ENCODE results near the gene TTI1. TPM values are rescaled to one million over a fixed set of nuclear protein-coding genes. Genes with fewer than 3 reads are reported as not detected.

TTI1 gene
- total RNA-seq, 1 experiment from 2014 or later, result 26.9 TPM

GRCh38 chr20:38065764-38066375, 32.6 kb upstream of the TTI1 start:
- H3K36me3 ChIP-seq (ENCODE audit: control insufficient read depth in 1 of 2, insufficient read depth in 2 of 2, low read length in 2 of 2), result peaks cover 40 to 46% of the 10 kb centered on the region in 2 experiments
- H3K9ac ChIP-seq (ENCODE audit: low read length), result no peak overlapping the region
- ATAC-seq (no peak), DNase-seq (ENCODE audit: low read depth, low spot score) (no peak)
- no peak overlapping the region for H3K4me3 ChIP-seq (replicated peaks in 1 of 2; ENCODE audit: low read depth in 1 of 2, low read length in 2 of 2)
- CTCF ChIA-PET, result no interaction called here
- H3K79me2 ChIP-seq (ENCODE audit: insufficient read depth, low read length), result no peaks in the 10 kb centered on the region
- no peaks in the 10 kb centered on the region for H3K9me2 ChIP-seq (ENCODE audit: insufficient read depth)
- no peak for TF ChIP-seq ZBTB33 (IDR thresholded peaks at IDR 0.05; ENCODE audit: extremely low read depth, insufficient replicate concordance, low read length)
- no peak for TF ChIP-seq ZNF274 (IDR thresholded peaks at IDR 0.05; ENCODE audit: low read depth, low read length)
- TF ChIP-seq RAD21 (IDR thresholded peaks at IDR 0.05; ENCODE audit: low read depth), result no peak
- no peak for TF ChIP-seq CTCF (IDR thresholded peaks at IDR 0.05 in 2 of 3, conservative IDR thresholded peaks at IDR 0.05 in 1 of 3; ENCODE audit: borderline replicate concordance in 1 of 3, insufficient read depth in 1 of 3, low read depth in 2 of 3, low read length in 2 of 3)
- no peak for TF ChIP-seq REST (IDR thresholded peaks at IDR 0.05; ENCODE audit: low read depth)
- TF ChIP-seq ZFX (IDR thresholded peaks at IDR 0.05), result no peak
- no peak for TF ChIP-seq ELF1 (IDR thresholded peaks at IDR 0.05; ENCODE audit: borderline replicate concordance, low read depth)
- no peak for TF ChIP-seq POLR2A (IDR thresholded peaks at IDR 0.05; ENCODE audit: borderline replicate concordance, extremely low read depth, insufficient read depth, insufficient read length)
- no peak for TF ChIP-seq CBX3 (IDR thresholded peaks at IDR 0.05; ENCODE audit: low read depth)
- TF ChIP-seq CEBPB (IDR thresholded peaks at IDR 0.05; ENCODE audit: low read depth), result no peak
- no peak for TF ChIP-seq EZH2 (IDR thresholded peaks at IDR 0.05)
- no peak for TF ChIP-seq ATF3 (IDR thresholded peaks at IDR 0.05)
- no peaks in the 10 kb centered on the region for H4K20me1 ChIP-seq (ENCODE audit: insufficient read depth)
- POLR2A ChIA-PET, result no interaction called here
- H3K4me2 ChIP-seq (ENCODE audit: low read length), result no peak overlapping the region
- no peaks in the 10 kb centered on the region for H3K4me1 ChIP-seq (ENCODE audit: control insufficient read depth in 1 of 2, insufficient read depth in 2 of 2, low read length in 2 of 2)
- H2AFZ ChIP-seq (ENCODE audit: low read depth, low read length, poor library complexity, severe bottlenecking), result no peak overlapping the region
- RAD21 ChIA-PET (ENCODE audit: low non-redundant PET in 1 of 2, low total read pairs in 2 of 2, uncharacterized antibody in 2 of 2, unreplicated experiment in 2 of 2), result no interaction called here
- H3K27ac ChIP-seq (ENCODE audit: low read depth, low read length), result no peak overlapping the region
- no peaks in the 10 kb centered on the region for H3K27me3 ChIP-seq (ENCODE audit: insufficient read depth, low read length)
- intact Hi-C loops (cut with micrococcal nuclease), result no loop called here
- no peaks in the 10 kb centered on the region for H3K9me3 ChIP-seq (ENCODE audit: control insufficient read depth in 1 of 2, insufficient read depth in 1 of 2, low read depth in 1 of 2, low read length in 2 of 2)
- BruUV-seq (replicated peaks), result no TSS peak
